Upper lobe of right lung (tissue), 1 donor: Measurements from ENCODE around the gene GPR25. TPM values are rescaled to one million over a fixed set of nuclear protein-coding genes. Genes with fewer than 3 reads are reported as not detected.

Experiments used
- ATAC-seq: fragments of 200-7000 bp; cut with Tn5 transposase; one replicate; pipeline ENCODE4 v1.9.1; 2020; ENCODE audit warnings: mild to moderate bottlenecking, moderate library complexity
- DNase-seq: peaks from one replicate; pipeline ENCODE4 v3.0.0-alpha.2; 2020
- H3K27ac ChIP-seq: fragments of 200-600 bp; one replicate; pipeline ENCODE4 v1.8.0; 2022
- H3K27me3 ChIP-seq: fragments of 200-600 bp; one replicate; pipeline ENCODE4 v1.8.0; 2022; ENCODE audit warnings: mild to moderate bottlenecking
- H3K36me3 ChIP-seq: fragments of 200-600 bp; one replicate; pipeline ENCODE4 v1.8.0; 2022
- H3K4me1 ChIP-seq: fragments of 200-600 bp; one replicate; pipeline ENCODE4 v1.8.0; 2022
- H3K4me3 ChIP-seq: fragments of 200-600 bp; one replicate; pipeline ENCODE4 v1.8.0; 2022; ENCODE audit warnings: mild to moderate bottlenecking
- H3K9me3 ChIP-seq: fragments of 200-600 bp; one replicate; pipeline ENCODE4 v1.8.0; 2022
- CTCF ChIP-seq: fragments of 200-600 bp; IDR thresholded peaks from one replicate; pipeline ENCODE4 v1.8.0; 2022; ENCODE audit warnings: antibody characterized with exemption
- intact Hi-C: fragments of 100-400 bp; cut with DNase I; formaldehyde crosslinking; loops from one replicate; pipeline ENCODE4 v1.11.0; 2022
- total RNA-seq: library from RNA; stranded (reverse); fragmentation: NEBNext Ultra II Directional; extraction: Animal tissue kit (Norgen Biotek cat#: 25700); gene quantifications from one replicate; pipeline ENCODE4 v1.2.1, GENCODE V29; 2021
- donor health status: DM: no; HTN: yes; CAD: no; lungs with severe emphysema.

GPR25 gene
- total RNA-seq, 1 donor from 2014 or later: 0.32 TPM

GRCh38 chr1:200856716-200857357 lies 15.9 kb upstream of the GPR25 start:
- Histone ChIP-seq H3K27ac (no peak overlapping the region), H3K27me3 (no peaks in the 10 kb centered on the region), H3K9me3 (no peaks in the 10 kb centered on the region), H3K36me3 (peaks cover 52% of the 10 kb centered on the region), H3K4me3 (no peak overlapping the region), H3K4me1 (no peaks in the 10 kb centered on the region)
- DNase-seq (no peak), ATAC-seq (no peak)
- intact Hi-C loops: no loop called here
- no peak for TF ChIP-seq CTCF

GRCh38 chr1:200857804-200858203 lies 15.0 kb upstream of the GPR25 start:
- H3K4me1 ChIP-seq: no peaks in the 10 kb centered on the region
- H3K9me3 ChIP-seq: no peaks in the 10 kb centered on the region
- no peaks in the 10 kb centered on the region for H3K27me3 ChIP-seq
- no peak overlapping the region for H3K27ac ChIP-seq
- ATAC-seq (no peak), DNase-seq (no peak)
- H3K4me3 ChIP-seq: no peak overlapping the region
- no peak for TF ChIP-seq CTCF
- peaks cover 54% of the 10 kb centered on the region for H3K36me3 ChIP-seq
- intact Hi-C loops: no loop called here

GRCh38 chr1:200861937-200862647 lies 10.7 kb upstream of the GPR25 start:
- Histone ChIP-seq H3K27ac (no peak overlapping the region), H3K4me1 (no peaks in the 10 kb centered on the region), H3K27me3 (no peaks in the 10 kb centered on the region), H3K9me3 (no peaks in the 10 kb centered on the region), H3K36me3 (peaks cover 27% of the 10 kb centered on the region), H3K4me3 (no peak overlapping the region)
- ATAC-seq (no peak), DNase-seq (no peak)
- intact Hi-C loops: no loop called here
- TF ChIP-seq CTCF: no peak

GRCh38 chr1:200862713-200863415 lies 9.9 kb upstream of the GPR25 start:
- H3K27me3 ChIP-seq: no peaks in the 10 kb centered on the region
- H3K27ac ChIP-seq: no peak overlapping the region
- intact Hi-C loops: no loop called here
- no peak overlapping the region for H3K4me3 ChIP-seq
- H3K4me1 ChIP-seq: no peaks in the 10 kb centered on the region
- ATAC-seq: no peak
- H3K36me3 ChIP-seq: peaks cover 19% of the 10 kb centered on the region
- no peak for TF ChIP-seq CTCF
- no peaks in the 10 kb centered on the region for H3K9me3 ChIP-seq
- no peak for DNase-seq

GRCh38 chr1:200866116-200866515 lies 6.7 kb upstream of the GPR25 start:
- ATAC-seq: no peak
- no peak for DNase-seq
- Histone ChIP-seq H3K4me1 (no peaks in the 10 kb centered on the region), H3K9me3 (no peaks in the 10 kb centered on the region), H3K27me3 (peaks cover 2% of the 10 kb centered on the region), H3K36me3 (peaks cover 11% of the 10 kb centered on the region), H3K4me3 (no peak overlapping the region), H3K27ac (no peak overlapping the region)
- no peak for TF ChIP-seq CTCF
- intact Hi-C loops: no loop called here
